Left renal cortex interstitium (tissue), 4 donors: ENCODE data around the gene QSOX2. TPM values are rescaled to one million over a fixed set of nuclear protein-coding genes. Genes with fewer than 3 reads are reported as not detected.

ENCODE experiments used
- DNase-seq, 4 donors: peaks; one replicate each; pipeline ENCODE4 v3.0.0-alpha.2; 2013; ENCODE audit warnings: low read depth in 4 of 4, low spot score in 2 of 4, missing footprints in 1 of 4
- polyA plus RNA-seq, 4 donors: library from polyadenylated mRNA; unstranded; fragments of 120-200 nt; gene quantifications; one replicate each; pipeline ENCODE4 v1.2.1, GENCODE V29; 2013; ENCODE audit not compliant: insufficient read length in 4 of 4

QSOX2 gene
- polyA plus RNA-seq, 4 donors = 15.9 to 22.0 (median 17.0) TPM

DNA sequence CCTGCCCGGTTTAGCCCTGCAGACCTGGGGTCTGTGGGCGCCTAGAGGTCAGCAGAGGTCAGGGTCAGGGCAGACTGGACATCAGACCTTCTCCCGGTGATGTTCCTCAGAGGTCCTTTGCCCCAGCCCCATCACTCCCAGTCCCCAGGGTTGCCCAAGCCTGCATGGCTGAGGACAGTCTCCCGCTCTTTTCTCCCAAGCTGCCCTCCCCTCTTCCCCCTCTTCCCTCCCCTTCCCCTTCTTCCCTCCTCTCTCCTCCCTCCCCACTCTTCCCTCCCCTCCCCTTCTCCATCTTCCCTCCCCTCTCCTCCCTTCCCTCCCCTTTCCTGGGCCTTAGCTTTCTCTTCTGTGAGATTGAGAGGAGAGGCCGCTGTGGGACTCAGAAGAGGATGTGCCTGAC, 51.1 kb downstream of the QSOX2 start:
- no peak for DNase-seq

GRCh38 chr9:136193891-136194279, 51.7 kb downstream of the QSOX2 start:
- DNase-seq = no peak

GRCh38 chr9:136193127-136193890, 52.3 kb downstream of the QSOX2 start:
- DNase-seq = no peak

GRCh38 chr9:136192289-136193126, 53.1 kb downstream of the QSOX2 start:
- DNase-seq = no peak

- no peak for DNase-seq
Measured at GRCh38 chr9:136191960-136192286, 53.7 kb downstream of the QSOX2 start.

- DNase-seq = no peak
Measured at GRCh38 chr9:136191099-136191959, 54.3 kb downstream of the QSOX2 start.

- DNase-seq = no peak
Measured at GRCh38 chr9:136190656-136191055, 55.0 kb downstream of the QSOX2 start.

GRCh38 chr9:136190237-136190601, 55.4 kb downstream of the QSOX2 start:
- DNase-seq = no peak

- no peak for DNase-seq
Measured at GRCh38 chr9:136189394-136190236, 56.0 kb downstream of the QSOX2 start.

DNA sequence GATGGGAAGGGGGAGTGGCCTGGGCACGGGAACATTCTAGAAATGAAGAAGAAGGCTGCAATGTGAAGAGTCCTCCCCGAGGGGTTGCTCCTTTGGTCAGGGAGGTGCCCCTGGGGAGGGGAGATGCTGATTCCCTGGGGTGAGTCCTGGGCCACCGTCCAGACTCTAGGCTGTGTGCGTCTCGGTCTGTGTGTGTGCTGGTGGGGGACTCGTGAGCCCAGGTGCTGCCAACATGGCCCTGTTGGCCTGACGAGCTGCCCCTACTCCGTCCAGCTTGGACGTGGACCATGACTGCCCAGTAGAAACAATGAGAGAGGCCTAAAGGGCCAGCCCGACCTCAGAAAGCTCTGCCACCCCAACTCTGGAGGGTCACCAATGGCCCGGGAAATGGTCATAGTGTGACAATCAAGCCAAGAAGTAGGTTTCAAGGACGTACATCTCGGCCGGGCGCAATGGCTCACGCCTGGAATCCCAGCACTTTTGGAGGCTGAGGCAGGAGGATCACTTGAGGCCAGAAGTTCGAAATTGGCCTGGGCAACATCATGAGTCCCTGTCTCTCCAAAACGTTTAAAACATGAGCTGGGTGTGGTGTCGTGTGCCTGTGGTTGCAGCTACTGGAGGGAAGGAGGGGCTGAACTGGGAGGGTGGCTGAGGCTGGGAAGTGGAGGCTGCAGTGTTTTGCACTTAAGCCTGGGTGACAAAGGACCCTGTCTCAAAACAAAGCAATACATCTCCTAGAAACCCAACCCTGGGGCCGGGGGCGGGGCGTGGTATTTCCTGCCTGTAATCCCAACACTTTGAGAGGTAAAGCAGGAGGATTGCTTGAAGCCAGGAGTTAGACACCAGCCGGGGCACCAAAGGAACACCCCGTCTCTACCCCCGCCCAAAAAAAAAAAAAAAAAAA, 57.7 kb downstream of the QSOX2 start:
- no peak for DNase-seq

- DNase-seq = no peak
Measured at GRCh38 chr9:136187197-136187596, 58.4 kb downstream of the QSOX2 start.

GRCh38 chr9:136186386-136186785, 59.2 kb downstream of the QSOX2 start:
- no peak for DNase-seq

DNA sequence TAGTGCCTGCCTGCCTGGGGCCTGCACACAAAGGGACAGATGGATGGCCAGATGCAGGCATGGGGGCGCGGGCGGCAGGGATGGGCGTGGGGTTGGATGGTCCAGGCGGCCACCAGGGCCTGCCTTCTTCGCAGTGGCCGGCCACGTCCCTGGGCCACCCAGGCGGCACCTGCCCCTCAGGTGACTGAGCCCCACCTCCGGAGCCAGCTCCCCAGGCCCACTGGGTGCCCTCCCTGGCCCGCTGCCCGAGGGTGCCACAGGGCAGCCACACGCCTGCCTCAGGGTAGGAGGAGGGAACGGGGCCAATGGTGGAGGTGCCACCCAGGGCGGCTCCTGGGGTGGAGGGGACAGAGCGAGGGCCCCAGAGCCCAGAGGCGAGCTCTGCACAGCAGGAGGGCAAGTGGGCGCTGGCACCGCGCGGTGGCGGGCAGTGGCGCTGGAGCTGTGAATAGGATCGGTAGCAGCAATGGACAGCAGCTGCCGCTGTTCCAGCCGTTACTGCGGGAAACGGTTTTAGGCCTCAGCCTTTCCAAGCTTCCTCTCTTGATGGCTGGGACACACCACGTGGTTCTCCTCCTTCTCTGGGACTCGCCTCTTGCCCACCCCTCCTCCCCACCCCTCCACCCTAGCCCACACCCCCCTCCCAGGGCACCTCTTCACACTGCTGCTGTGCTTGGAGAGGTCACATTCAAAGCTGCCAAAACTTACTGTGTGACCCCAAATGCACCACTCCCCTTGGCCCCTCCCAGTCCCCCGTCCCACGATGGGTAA, 59.8 kb downstream of the QSOX2 start:
- no peak for DNase-seq

GRCh38 chr9:136185066-136185465, 60.5 kb downstream of the QSOX2 start:
- DNase-seq = no peak

DNA sequence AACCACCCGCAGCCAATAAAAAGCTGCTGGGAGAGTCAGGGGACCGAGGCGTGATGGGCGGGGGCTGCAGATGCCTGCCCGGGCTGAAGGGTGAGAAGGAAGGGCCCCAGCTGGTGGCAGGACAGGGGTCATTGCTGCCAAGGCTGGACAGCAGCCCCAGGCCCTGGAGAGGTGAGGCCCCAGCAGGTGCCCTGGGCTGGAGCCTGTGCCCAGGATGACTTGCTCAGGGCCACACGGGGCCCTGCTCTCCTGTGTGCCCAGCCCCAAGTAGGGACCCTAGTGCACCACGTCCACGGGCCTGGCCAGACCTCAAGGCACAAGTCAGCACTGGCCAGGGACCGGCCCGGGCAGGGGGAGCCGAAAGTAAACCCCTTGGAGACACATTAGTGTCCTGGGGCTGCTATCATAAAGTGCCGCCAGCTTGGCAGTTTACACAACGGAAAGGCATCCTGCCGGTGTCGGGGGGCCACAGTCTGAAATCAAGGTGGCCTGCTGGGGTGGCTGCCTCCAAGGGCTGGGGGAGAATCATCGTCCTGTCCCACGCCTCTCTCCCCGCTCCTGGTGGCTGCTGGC, 62.7 kb downstream of the QSOX2 start:
- DNase-seq = no peak

- DNase-seq = no peak
Measured at GRCh38 chr9:136182420-136182787, 63.2 kb downstream of the QSOX2 start.

DNA sequence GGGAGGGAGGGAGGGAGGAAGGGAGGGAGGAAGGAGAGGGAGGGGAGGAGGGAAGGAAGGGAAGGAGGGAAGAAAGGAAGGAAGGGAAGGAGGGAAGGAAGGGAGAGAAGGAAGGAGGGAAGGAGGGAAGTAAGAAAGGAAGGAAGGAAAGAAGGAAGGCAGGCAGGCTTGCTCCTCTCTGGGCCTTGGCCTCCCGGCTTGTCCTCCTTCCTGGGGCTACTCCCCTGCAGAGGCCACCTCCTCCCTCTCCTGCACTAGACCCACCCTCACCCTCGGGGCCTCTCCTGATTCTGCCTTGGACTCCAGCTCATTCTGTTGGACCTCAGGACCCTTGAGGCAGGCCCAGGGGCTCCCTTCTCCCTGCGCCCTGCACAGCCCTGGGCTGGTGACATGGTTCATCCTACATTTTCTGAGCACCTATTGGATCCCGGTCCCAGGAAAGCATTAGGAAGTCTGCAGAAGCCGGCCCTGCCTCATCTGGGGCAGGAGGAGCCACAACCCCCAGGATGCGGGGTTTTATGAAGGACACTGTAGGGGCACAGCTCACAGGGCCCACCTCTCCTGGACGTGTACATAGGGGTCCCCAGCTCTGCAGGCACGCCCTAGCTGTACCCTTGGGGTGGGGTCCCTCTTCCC, 63.7 kb downstream of the QSOX2 start:
- DNase-seq = no peak

DNA sequence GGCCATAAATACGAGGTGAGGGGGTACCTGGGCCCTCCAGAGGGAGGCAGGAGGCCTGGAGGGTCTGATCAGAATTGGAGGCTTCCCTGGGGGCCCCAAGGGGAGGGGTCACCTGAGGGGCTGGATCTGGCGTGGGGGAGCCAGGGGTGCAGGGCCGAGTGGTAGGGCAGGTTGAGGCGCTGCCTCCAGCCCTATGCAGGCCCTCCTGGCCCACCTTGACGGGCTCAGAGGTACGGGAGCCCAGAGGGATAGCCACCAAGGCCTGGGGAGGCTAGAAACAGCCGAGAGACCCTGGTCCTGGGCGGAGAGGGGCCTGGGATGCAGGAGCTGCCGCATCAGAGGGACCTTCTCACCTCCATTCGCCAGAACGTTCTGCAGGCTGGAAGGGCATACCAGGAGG, 65.0 kb downstream of the QSOX2 start:
- no peak for DNase-seq
